ENCODE results near the gene BANP. TPM values are rescaled to one million over a fixed set of nuclear protein-coding genes. Genes with fewer than 3 reads are reported as not detected.
"Not testable (repeated sequence)": the region's sequence is repeated elsewhere in the genome, so short reads cannot be mapped to it uniquely, and the experiment has no call there.

The BANP gene
- total and polyA plus RNA-seq, 2 donors (not counting 1 experiment from before 2014, with no cell fraction given): 9.3 to 31.0 TPM

GRCh38 chr16:88037359-88037758 lies 86.1 kb downstream of the BANP start:
- not testable (repeated sequence) for DNase-seq (ENCODE audit: low read depth in 2 of 2); H3K36me3 ChIP-seq (ENCODE audit: control insufficient read depth, insufficient read depth, low read length); H3K4me2 ChIP-seq (ENCODE audit: extremely low read depth, insufficient read depth, low read length); H3K27me3 ChIP-seq (ENCODE audit: control insufficient read depth, insufficient read depth, low read length); H2AFZ ChIP-seq (ENCODE audit: low read length); H3K9ac ChIP-seq (ENCODE audit: insufficient read depth, low read length); H3K4me3 ChIP-seq (replicated peaks in 1 of 4; ENCODE audit: control extremely low read depth in 1 of 4, insufficient read depth in 1 of 4, low read depth in 3 of 4, low read length in 4 of 4); H3K79me2 ChIP-seq (ENCODE audit: control insufficient read depth, insufficient read depth, low read length); H3K27ac ChIP-seq (ENCODE audit: insufficient read depth, low read length); H4K20me1 ChIP-seq (ENCODE audit: control insufficient read depth, extremely low read depth, insufficient read depth, low read length); H3K4me1 ChIP-seq (ENCODE audit: control insufficient read depth, extremely low read depth, insufficient read depth, low read length); H3K9me3 ChIP-seq (ENCODE audit: control insufficient read depth, insufficient read depth, low read depth, low read length)

GRCh38 chr16:88037876-88038525 lies 86.8 kb downstream of the BANP start:
- H3K4me2 ChIP-seq (ENCODE audit: extremely low read depth, insufficient read depth, low read length); H3K4me1 ChIP-seq (ENCODE audit: control insufficient read depth, extremely low read depth, insufficient read depth, low read length); H2AFZ ChIP-seq (ENCODE audit: low read length); H3K4me3 ChIP-seq (replicated peaks in 1 of 4; ENCODE audit: control extremely low read depth in 1 of 4, insufficient read depth in 1 of 4, low read depth in 3 of 4, low read length in 4 of 4); H3K27ac ChIP-seq (ENCODE audit: insufficient read depth, low read length); H3K9ac ChIP-seq (ENCODE audit: insufficient read depth, low read length); H3K27me3 ChIP-seq (ENCODE audit: control insufficient read depth, insufficient read depth, low read length); H3K9me3 ChIP-seq (ENCODE audit: control insufficient read depth, insufficient read depth, low read depth, low read length); H3K36me3 ChIP-seq (ENCODE audit: control insufficient read depth, insufficient read depth, low read length); H3K79me2 ChIP-seq (ENCODE audit: control insufficient read depth, insufficient read depth, low read length); H4K20me1 ChIP-seq (ENCODE audit: control insufficient read depth, extremely low read depth, insufficient read depth, low read length); DNase-seq (ENCODE audit: low read depth in 2 of 2): not testable (repeated sequence)

- not testable (repeated sequence) for H3K36me3 ChIP-seq (ENCODE audit: control insufficient read depth, insufficient read depth, low read length); H3K4me1 ChIP-seq (ENCODE audit: control insufficient read depth, extremely low read depth, insufficient read depth, low read length); H3K9ac ChIP-seq (ENCODE audit: insufficient read depth, low read length); H4K20me1 ChIP-seq (ENCODE audit: control insufficient read depth, extremely low read depth, insufficient read depth, low read length); H3K9me3 ChIP-seq (ENCODE audit: control insufficient read depth, insufficient read depth, low read depth, low read length); DNase-seq (ENCODE audit: low read depth in 2 of 2); H3K4me2 ChIP-seq (ENCODE audit: extremely low read depth, insufficient read depth, low read length); H3K27ac ChIP-seq (ENCODE audit: insufficient read depth, low read length); H3K4me3 ChIP-seq (replicated peaks in 1 of 4; ENCODE audit: control extremely low read depth in 1 of 4, insufficient read depth in 1 of 4, low read depth in 3 of 4, low read length in 4 of 4); H2AFZ ChIP-seq (ENCODE audit: low read length); H3K27me3 ChIP-seq (ENCODE audit: control insufficient read depth, insufficient read depth, low read length); H3K79me2 ChIP-seq (ENCODE audit: control insufficient read depth, insufficient read depth, low read length)
Observed at GRCh38 chr16:88038526-88038908, 87.3 kb downstream of the BANP start.

GRCh38 chr16:88039591-88039990 lies 88.4 kb downstream of the BANP start:
- TF ChIP-seq CTCF (conservative IDR thresholded peaks at IDR 0.05 in 1 of 2, IDR thresholded peaks at IDR 0.05 in 1 of 2; ENCODE audit: low read depth in 1 of 2, low read length in 2 of 2): no peak
- no peak for TF ChIP-seq EZH2 (IDR thresholded peaks at IDR 0.05; ENCODE audit: low read length, missing control alignments)

GRCh38 chr16:88040196-88040876 lies 89.1 kb downstream of the BANP start:
- not testable (repeated sequence) for DNase-seq (ENCODE audit: low read depth in 2 of 2); H3K9ac ChIP-seq (ENCODE audit: insufficient read depth, low read length); H3K9me3 ChIP-seq (ENCODE audit: control insufficient read depth, insufficient read depth, low read depth, low read length); H3K27ac ChIP-seq (ENCODE audit: insufficient read depth, low read length); H3K4me3 ChIP-seq (replicated peaks in 1 of 4; ENCODE audit: control extremely low read depth in 1 of 4, insufficient read depth in 1 of 4, low read depth in 3 of 4, low read length in 4 of 4); H3K27me3 ChIP-seq (ENCODE audit: control insufficient read depth, insufficient read depth, low read length); H4K20me1 ChIP-seq (ENCODE audit: control insufficient read depth, extremely low read depth, insufficient read depth, low read length); H3K79me2 ChIP-seq (ENCODE audit: control insufficient read depth, insufficient read depth, low read length); H3K4me2 ChIP-seq (ENCODE audit: extremely low read depth, insufficient read depth, low read length); H3K36me3 ChIP-seq (ENCODE audit: control insufficient read depth, insufficient read depth, low read length); H3K4me1 ChIP-seq (ENCODE audit: control insufficient read depth, extremely low read depth, insufficient read depth, low read length); H2AFZ ChIP-seq (ENCODE audit: low read length)

More at GRCh38 chr16:88039591-88039990, 88.4 kb downstream of the BANP start:
- Histone ChIP-seq H3K4me1 (ENCODE audit: control insufficient read depth, extremely low read depth, insufficient read depth, low read length) (no peaks in the 10 kb centered on the region), H3K79me2 (ENCODE audit: control insufficient read depth, insufficient read depth, low read length) (no peaks in the 10 kb centered on the region), H4K20me1 (ENCODE audit: control insufficient read depth, extremely low read depth, insufficient read depth, low read length) (no peaks in the 10 kb centered on the region), H3K27ac (ENCODE audit: insufficient read depth, low read length) (no peak overlapping the region), H3K4me2 (ENCODE audit: extremely low read depth, insufficient read depth, low read length) (no peak overlapping the region), H3K27me3 (ENCODE audit: control insufficient read depth, insufficient read depth, low read length) (no peaks in the 10 kb centered on the region), H3K9ac (ENCODE audit: insufficient read depth, low read length) (no peak overlapping the region), H2AFZ (ENCODE audit: low read length) (no peak overlapping the region), H3K9me3 (ENCODE audit: control insufficient read depth, insufficient read depth, low read depth, low read length) (no peaks in the 10 kb centered on the region), H3K4me3 (replicated peaks in 1 of 4; ENCODE audit: control extremely low read depth in 1 of 4, insufficient read depth in 1 of 4, low read depth in 3 of 4, low read length in 4 of 4) (no peak overlapping the region), H3K36me3 (ENCODE audit: control insufficient read depth, insufficient read depth, low read length) (peaks cover 3% of the 10 kb centered on the region)
- no peak for DNase-seq (ENCODE audit: low read depth in 2 of 2)

DNA sequence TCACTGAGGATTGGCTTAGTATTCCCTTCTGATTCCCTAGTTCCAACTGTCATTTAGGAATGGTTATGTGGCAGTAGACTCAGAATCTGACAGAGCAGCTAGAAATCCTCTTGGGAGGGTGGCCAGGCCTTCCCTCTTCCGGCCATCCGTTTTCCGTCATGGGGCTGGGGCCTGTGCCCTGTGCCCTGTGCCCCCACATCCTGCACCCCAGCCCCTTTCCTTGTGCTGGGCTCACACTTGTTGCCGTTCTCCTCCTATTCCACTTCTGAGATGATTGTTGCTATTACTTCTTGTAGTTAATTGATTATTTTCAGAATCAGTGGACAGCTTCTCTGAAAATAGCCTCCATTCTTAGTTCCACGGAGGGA lies 89.6 kb downstream of the BANP start:
- not testable (repeated sequence) for H3K27me3 ChIP-seq (ENCODE audit: control insufficient read depth, insufficient read depth, low read length); H3K36me3 ChIP-seq (ENCODE audit: control insufficient read depth, insufficient read depth, low read length); DNase-seq (ENCODE audit: low read depth in 2 of 2); H3K4me1 ChIP-seq (ENCODE audit: control insufficient read depth, extremely low read depth, insufficient read depth, low read length); H3K79me2 ChIP-seq (ENCODE audit: control insufficient read depth, insufficient read depth, low read length); H3K27ac ChIP-seq (ENCODE audit: insufficient read depth, low read length); H3K9me3 ChIP-seq (ENCODE audit: control insufficient read depth, insufficient read depth, low read depth, low read length); H4K20me1 ChIP-seq (ENCODE audit: control insufficient read depth, extremely low read depth, insufficient read depth, low read length); H2AFZ ChIP-seq (ENCODE audit: low read length); H3K9ac ChIP-seq (ENCODE audit: insufficient read depth, low read length); H3K4me3 ChIP-seq (replicated peaks in 1 of 4; ENCODE audit: control extremely low read depth in 1 of 4, insufficient read depth in 1 of 4, low read depth in 3 of 4, low read length in 4 of 4); H3K4me2 ChIP-seq (ENCODE audit: extremely low read depth, insufficient read depth, low read length)

Data from fibroblast of lung (primary cell).